ENCODE measurements around the gene SHISA4.

DNA sequence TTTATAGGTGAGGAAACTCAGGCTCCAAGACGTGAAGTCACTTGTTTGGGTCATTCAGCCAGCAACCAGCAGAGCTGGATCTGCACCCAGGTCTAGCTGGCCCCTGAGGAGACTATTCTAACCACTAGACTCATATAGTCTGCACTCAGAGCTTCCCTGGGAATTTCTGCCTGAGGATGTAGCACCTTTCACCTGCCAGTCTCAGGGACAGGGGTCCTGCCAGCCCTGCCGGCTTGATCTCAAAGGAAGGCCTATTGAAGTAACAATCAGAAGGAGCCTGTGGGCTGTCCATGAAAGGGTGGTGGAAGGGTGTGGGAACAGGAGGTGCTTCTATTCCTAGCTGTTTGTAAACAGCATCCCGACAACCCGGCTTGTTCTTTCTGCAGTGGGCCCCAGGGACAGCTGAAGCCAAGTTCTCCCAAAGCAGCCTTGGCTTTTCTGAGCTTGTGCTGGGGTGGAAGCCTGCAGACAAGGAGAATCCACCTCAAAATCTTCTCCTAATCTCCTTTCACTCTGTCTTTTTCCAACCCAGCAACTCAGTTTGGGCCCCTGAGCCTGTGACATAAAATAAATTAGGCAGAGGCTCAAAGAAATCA lies 49.8 kb downstream of the SHISA4 start:
- TF ChIP-seq, protein P1, sequence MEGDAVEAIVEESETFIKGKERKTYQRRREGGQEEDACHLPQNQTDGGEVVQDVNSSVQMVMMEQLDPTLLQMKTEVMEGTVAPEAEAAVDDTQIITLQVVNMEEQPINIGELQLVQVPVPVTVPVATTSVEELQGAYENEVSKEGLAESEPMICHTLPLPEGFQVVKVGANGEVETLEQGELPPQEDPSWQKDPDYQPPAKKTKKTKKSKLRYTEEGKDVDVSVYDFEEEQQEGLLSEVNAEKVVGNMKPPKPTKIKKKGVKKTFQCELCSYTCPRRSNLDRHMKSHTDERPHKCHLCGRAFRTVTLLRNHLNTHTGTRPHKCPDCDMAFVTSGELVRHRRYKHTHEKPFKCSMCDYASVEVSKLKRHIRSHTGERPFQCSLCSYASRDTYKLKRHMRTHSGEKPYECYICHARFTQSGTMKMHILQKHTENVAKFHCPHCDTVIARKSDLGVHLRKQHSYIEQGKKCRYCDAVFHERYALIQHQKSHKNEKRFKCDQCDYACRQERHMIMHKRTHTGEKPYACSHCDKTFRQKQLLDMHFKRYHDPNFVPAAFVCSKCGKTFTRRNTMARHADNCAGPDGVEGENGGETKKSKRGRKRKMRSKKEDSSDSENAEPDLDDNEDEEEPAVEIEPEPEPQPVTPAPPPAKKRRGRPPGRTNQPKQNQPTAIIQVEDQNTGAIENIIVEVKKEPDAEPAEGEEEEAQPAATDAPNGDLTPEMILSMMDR (IDR thresholded peaks at IDR 0.05; ENCODE audit: borderline replicate concordance, extremely low read depth, low read length, poor library complexity, severe bottlenecking): no peak
- no peak for TF ChIP-seq EZH2 (IDR thresholded peaks at IDR 0.05; ENCODE audit: borderline replicate concordance, low read depth, low read length, severe bottlenecking)

All from DND-41 (cell line).